Activated naive CD4-positive, alpha-beta T cell treated with anti-CD3 and anti-CD28 coated beads, Interleukin-2, amount 50 U/mL, for 72 hours (primary cell): Measurements from ENCODE around the gene ZNF280D. TPM values are rescaled to one million over a fixed set of nuclear protein-coding genes. Genes with fewer than 3 reads are reported as not detected.

Source experiments
- total RNA-seq, 2 donors: library from RNA; stranded (reverse); gene quantifications; one replicate each; pipeline ENCODE4 v1.2.3, GENCODE V29; 2022

Gene ZNF280D
- total RNA-seq, 2 donors from 2014 or later = 6.7 to 17.6 TPM

Other genes with a start within 250 kb of the ZNF280D start
- 10 to 100 TPM; 44.9 to 55.5 TPM for gene TCF12, start 185.1 kb upstream of the ZNF280D start, total RNA-seq